GM13977 (cell line): ENCODE measurements around the gene UBAC2.

ENCODE experiments used
- DNase-seq: peaks from one replicate; pipeline ENCODE4 v3.0.0; 2012; ENCODE audit warnings: low spot score
- in situ Hi-C: fragments of 300-500 bp; cut with MboI; formaldehyde crosslinking; loops from one replicate; pipeline ENCODE4 v1.12.0; 2022; ENCODE audit warnings: low sequenced_read_pairs, low pct_unique_long_range_greater_than_20kb, mixed read lengths, inconsistent platforms; ENCODE audit not compliant: unreplicated experiment
- TF ChIP-seq, protein P1 (sequence below): IDR thresholded peaks from 2 replicates; pipeline ENCODE4 v1.5.1; 2012; ENCODE audit warnings: mild to moderate bottlenecking, control low read depth; ENCODE audit not compliant: insufficient read depth; ENCODE audit errors: extremely low read depth, missing control alignments

UBAC2 gene

DNA sequence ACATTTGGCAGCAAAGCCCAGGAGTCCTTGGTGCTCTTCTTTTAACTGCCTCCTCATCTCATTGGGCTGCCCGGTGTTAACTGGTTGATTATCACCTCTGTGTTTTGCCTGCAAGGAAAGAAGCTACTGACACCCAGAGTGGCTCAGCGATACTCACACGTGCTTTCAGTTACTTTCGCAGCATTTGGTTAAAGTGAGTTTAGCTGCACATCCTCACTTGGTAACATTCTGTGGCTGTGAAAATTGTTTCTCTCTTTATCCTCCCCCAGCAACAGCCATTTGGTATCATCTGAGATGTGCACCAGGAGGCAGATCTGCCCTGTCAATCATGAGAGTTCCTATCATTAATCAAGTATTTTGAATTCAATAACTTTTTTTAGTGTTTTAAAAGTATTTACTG, 151.1 kb downstream of the UBAC2 start:
- no peak for DNase-seq
- in situ Hi-C loops, result no loop called here
- TF ChIP-seq, protein P1, sequence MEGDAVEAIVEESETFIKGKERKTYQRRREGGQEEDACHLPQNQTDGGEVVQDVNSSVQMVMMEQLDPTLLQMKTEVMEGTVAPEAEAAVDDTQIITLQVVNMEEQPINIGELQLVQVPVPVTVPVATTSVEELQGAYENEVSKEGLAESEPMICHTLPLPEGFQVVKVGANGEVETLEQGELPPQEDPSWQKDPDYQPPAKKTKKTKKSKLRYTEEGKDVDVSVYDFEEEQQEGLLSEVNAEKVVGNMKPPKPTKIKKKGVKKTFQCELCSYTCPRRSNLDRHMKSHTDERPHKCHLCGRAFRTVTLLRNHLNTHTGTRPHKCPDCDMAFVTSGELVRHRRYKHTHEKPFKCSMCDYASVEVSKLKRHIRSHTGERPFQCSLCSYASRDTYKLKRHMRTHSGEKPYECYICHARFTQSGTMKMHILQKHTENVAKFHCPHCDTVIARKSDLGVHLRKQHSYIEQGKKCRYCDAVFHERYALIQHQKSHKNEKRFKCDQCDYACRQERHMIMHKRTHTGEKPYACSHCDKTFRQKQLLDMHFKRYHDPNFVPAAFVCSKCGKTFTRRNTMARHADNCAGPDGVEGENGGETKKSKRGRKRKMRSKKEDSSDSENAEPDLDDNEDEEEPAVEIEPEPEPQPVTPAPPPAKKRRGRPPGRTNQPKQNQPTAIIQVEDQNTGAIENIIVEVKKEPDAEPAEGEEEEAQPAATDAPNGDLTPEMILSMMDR, result no peak

DNA sequence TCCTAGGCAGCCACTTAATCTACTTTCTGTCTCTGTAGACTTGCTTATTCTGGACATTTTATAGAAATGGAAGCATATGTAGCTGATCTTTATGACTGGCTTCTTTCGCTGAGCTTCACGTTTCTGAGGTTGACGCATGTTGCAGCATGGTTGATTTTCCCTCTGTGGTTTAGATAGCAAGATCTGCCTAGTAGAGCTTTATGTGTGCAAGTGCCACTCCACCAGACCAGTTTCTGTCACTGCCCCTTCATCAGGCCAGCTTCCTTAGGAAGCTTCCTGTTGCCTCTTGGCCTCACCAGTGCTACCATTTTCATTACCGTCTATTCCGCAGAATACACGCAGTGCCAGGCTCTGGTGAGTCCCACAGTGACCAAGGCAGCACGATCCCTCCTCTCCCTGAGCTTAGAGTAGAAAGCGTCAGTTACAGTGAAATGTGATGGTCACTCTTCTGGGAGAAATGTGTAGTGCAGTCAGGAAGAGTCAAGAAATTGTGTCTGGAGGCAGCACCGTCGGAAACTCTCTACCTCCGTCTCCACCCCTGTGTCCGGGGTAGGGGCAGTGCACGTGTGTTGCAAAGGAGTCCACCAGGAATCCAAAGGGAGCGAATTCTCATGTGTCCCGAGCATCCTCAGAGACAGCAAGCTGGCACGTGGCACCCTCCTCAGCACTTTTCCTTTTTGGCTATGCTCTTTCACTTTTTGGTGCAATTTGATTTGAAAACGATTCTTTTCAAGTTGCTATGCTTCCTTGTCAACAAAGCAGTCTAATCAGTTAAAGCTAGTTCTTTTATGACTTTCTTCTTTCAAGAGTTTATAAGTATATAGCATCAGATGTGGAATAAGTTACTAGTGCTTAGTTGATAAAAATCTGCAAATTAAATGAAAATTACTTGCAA, 151.9 kb downstream of the UBAC2 start:
- in situ Hi-C loops, result no loop called here
- DNase-seq, result no peak
- TF ChIP-seq, protein P1, result no peak

DNA sequence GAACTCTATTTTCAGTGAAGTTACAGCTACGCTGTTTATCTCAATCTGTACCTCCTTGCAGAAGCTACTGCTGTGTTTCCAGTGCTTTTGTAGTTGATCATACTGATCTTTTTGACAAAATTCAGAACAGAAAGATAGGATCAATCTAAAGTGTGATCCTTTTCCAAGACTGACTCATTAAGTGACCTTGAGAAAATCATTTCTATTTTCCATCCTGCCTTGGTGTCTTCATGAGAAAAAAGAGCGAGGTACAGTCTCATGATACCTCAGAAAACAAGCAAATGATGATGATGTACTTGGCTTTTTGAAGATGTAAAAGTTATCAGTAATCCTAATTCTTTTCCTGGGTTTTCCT, 152.6 kb downstream of the UBAC2 start:
- TF ChIP-seq, protein P1, result no peak
- in situ Hi-C loops, result no loop called here
- no peak for DNase-seq

DNA sequence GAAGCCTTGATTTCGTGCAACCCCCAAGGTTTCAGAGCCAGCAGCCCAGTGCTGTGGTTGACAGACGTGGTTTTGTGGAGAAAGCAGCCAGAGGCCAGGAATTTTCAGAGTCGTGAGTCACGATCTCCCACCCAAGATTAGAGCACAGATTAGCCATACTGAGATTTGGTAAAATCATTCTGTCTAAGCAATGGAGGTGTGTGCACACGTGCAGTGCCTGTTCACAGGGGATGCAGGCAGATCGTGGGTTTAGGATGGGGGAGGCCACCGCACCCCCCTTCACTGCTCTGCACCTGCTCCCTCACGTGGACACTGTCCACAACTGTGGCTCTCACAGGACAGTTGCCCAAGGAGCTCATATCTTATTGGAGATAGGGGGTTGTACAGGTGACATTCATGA, 153.2 kb downstream of the UBAC2 start:
- in situ Hi-C loops, result no loop called here
- TF ChIP-seq, protein P1, result no peak

DNA sequence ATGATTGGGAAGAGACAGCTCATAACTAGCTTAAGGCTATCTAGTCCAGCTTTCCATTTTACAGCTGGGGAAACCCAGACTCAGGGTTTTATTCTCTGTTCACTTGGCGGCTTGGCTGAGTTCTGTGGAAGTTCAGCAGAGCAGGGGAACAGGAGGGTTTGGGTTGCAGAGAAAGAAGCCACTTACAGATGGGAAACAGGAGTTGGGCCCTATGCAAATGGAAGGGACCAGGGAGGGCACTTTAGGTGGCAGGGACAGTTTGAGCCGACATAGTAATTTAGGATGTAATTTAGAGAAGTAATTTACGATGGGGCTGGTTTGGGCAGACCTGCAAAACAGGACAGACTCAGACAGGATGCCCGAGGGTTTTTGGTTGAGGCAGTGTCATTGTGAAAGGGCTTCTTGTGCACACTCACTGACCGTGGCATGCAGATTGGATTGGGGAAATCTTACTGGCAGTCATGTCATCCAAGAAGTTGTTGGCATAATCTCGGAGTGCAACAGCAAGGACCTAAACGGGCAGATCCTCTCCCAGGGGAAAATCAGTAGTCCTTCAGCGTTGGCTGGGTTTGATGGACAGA, 153.8 kb downstream of the UBAC2 start:
- DNase-seq, result no peak
- TF ChIP-seq, protein P1, result peak; percentile 5
- in situ Hi-C loops, result no loop called here

More for the DNA sequence above, 153.2 kb downstream of the UBAC2 start:
- DNase-seq, result no peak

DNA sequence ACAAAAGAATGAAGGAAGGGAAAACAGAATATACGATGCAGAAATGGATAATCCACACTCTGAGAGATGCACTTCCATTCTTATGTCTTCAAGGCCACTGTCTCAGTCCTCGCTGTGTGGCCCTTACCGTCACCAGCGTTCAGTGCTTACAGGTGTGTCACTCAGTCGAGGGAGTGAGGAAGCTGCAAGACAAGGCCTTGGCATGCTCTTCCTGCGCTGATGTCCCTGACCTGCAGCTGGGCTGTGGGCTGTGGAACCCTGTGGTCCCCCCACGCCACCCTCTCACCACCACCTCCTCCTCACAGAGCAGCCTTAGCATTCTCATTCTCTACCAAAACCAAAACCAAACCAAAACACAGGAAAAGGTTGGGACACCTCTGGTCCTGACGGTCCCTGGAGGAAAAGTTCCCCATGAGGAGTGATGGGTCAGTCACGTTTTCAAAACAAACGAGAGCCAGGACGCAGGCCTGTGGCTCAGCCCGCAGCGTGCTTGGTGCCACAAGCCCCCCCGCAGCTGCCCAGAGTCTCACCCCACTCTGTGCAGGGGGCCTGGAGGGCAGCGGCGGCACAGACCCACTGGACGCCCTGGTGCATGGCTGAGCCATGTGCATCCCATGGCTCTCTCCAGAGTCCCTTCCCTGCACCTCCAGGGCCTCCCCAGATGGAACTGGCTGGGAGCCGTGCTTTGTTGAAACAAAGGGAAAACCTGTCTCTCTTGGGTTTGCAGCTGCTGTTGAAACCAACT, 154.8 kb downstream of the UBAC2 start:
- TF ChIP-seq, protein P1, result no peak

More for the DNA sequence above, 154.8 kb downstream of the UBAC2 start:
- no peak for DNase-seq
- in situ Hi-C loops, result no loop called here
